HL-60 (cell line): Measurements from ENCODE around the gene KIZ.

ENCODE experiments used
- DNase-seq, 2 experiments: peaks; one replicate each; pipeline ENCODE4 v3.0.0-alpha.2; 2010 to 2020; ENCODE audit warnings: low read depth in 1 of 2, low spot score in 1 of 2
- H3K27ac ChIP-seq: fragments of 250-450 bp; sonication (Bioruptor Pico); replicated peaks from 2 replicates; pipeline ENCODE4 v1.5.1; 2020; ENCODE audit warnings: mild to moderate bottlenecking, moderate library complexity
- H3K27me3 ChIP-seq: fragments of 250-450 bp; sonication (Bioruptor Pico); 2 replicates; pipeline ENCODE4 v1.5.1; 2021; ENCODE audit warnings: mild to moderate bottlenecking, moderate library complexity; ENCODE audit not compliant: insufficient read depth, poor library complexity, severe bottlenecking
- H3K4me3 ChIP-seq: replicated peaks from 2 replicates; pipeline ENCODE4 v1.5.1; 2011; ENCODE audit warnings: mild to moderate bottlenecking, control low read depth, low read length; ENCODE audit not compliant: insufficient read depth
- CTCF ChIP-seq: IDR thresholded peaks from one replicate; pipeline ENCODE4 v1.5.1; 2011; ENCODE audit warnings: low read length, control low read depth, inconsistent platforms; ENCODE audit not compliant: insufficient read depth
- GABPA ChIP-seq: IDR thresholded peaks from 2 replicates; pipeline ENCODE4 v1.6.1; 2012; ENCODE audit warnings: low read depth
- POLR2AphosphoS5 ChIP-seq: IDR thresholded peaks from 2 replicates; pipeline ENCODE4 v1.6.1; 2012; ENCODE audit warnings: low read depth
- REST ChIP-seq: IDR thresholded peaks from 2 replicates; pipeline ENCODE4 v1.6.1; 2012; ENCODE audit warnings: low read depth; ENCODE audit not compliant: insufficient replicate concordance
- SPI1 ChIP-seq: IDR thresholded peaks from 2 replicates; pipeline ENCODE4 v1.6.1; 2012; ENCODE audit warnings: low read depth, mild to moderate bottlenecking, borderline replicate concordance

Gene KIZ

GRCh38 chr20:21266191-21266536 is 140.3 kb downstream of the KIZ start:
- Histone ChIP-seq H3K27me3 (no peaks in the 10 kb centered on the region), H3K27ac (no peak overlapping the region), H3K4me3 (no peak overlapping the region)
- no peak for TF ChIP-seq REST
- no peak for TF ChIP-seq CTCF
- TF ChIP-seq SPI1, result no peak
- TF ChIP-seq GABPA, result no peak
- TF ChIP-seq POLR2AphosphoS5, result no peak
- DNase-seq, result no peak

GRCh38 chr20:21269772-21270171 is 143.9 kb downstream of the KIZ start:
- no peaks in the 10 kb centered on the region for H3K27me3 ChIP-seq
- no peak for TF ChIP-seq GABPA
- no peak for TF ChIP-seq REST
- TF ChIP-seq POLR2AphosphoS5, result no peak
- no peak for TF ChIP-seq CTCF
- no peak for TF ChIP-seq SPI1
- no peak overlapping the region for H3K4me3 ChIP-seq
- DNase-seq, result no peak
- H3K27ac ChIP-seq, result no peak overlapping the region

- TF ChIP-seq GABPA (no peak), CTCF (no peak), REST (no peak), SPI1 (no peak), POLR2AphosphoS5 (no peak)
- DNase-seq, result no peak
- Histone ChIP-seq H3K27me3 (no peaks in the 10 kb centered on the region), H3K27ac (no peak overlapping the region), H3K4me3 (no peak overlapping the region)
These were observed 144.9 kb downstream of the KIZ start for GRCh38 chr20:21270806-21271205.
